Brain microvascular endothelial cell (primary cell): ENCODE measurements around the gene NRIP2.

Experiments
- DNase-seq: peaks from one replicate; pipeline ENCODE4 v3.0.0-alpha.2; 2020
- H3K27ac ChIP-seq: fragments of 250-450 bp; sonication (Bioruptor Pico); 2 replicates; pipeline ENCODE4 v1.5.1; 2020; ENCODE audit warnings: mild to moderate bottlenecking, moderate library complexity
- H3K27me3 ChIP-seq: fragments of 250-450 bp; sonication (Bioruptor Pico); replicated peaks from 2 replicates; pipeline ENCODE4 v1.5.1; 2020; ENCODE audit warnings: mild to moderate bottlenecking
- H3K36me3 ChIP-seq: fragments of 250-450 bp; sonication (Bioruptor Pico); replicated peaks from 2 replicates; pipeline ENCODE4 v1.5.1; 2020; ENCODE audit warnings: mild to moderate bottlenecking
- H3K4me3 ChIP-seq: 2 replicates; pipeline ENCODE4 v1.5.1; 2011; ENCODE audit warnings: low read depth, mild to moderate bottlenecking, control low read depth, low read length, moderate library complexity
- in situ Hi-C: cut with HindIII; loops from 2 replicates; pipeline ENCODE4 v1.10.0; 2017; ENCODE audit warnings: low sequenced_read_pairs, low pct_ligation_motif_present
- TF ChIP-seq, protein P1 (sequence below): IDR thresholded peaks from 2 replicates; pipeline ENCODE4 v1.5.1; 2011; ENCODE audit warnings: low read depth, mild to moderate bottlenecking, moderate library complexity, low read length, control low read depth, inconsistent platforms; ENCODE audit errors: missing control alignments

NRIP2 gene

GRCh38 chr12:2803635-2804392 lies 31.0 kb downstream of the NRIP2 start:
- Histone ChIP-seq H3K27me3 (no peaks in the 10 kb centered on the region), H3K4me3 (no peak overlapping the region), H3K27ac (peak overlapping the region; percentile 29), H3K36me3 (peaks cover 47% of the 10 kb centered on the region)
- in situ Hi-C loops = no loop called here
- no peak for DNase-seq
- TF ChIP-seq, protein P1, sequence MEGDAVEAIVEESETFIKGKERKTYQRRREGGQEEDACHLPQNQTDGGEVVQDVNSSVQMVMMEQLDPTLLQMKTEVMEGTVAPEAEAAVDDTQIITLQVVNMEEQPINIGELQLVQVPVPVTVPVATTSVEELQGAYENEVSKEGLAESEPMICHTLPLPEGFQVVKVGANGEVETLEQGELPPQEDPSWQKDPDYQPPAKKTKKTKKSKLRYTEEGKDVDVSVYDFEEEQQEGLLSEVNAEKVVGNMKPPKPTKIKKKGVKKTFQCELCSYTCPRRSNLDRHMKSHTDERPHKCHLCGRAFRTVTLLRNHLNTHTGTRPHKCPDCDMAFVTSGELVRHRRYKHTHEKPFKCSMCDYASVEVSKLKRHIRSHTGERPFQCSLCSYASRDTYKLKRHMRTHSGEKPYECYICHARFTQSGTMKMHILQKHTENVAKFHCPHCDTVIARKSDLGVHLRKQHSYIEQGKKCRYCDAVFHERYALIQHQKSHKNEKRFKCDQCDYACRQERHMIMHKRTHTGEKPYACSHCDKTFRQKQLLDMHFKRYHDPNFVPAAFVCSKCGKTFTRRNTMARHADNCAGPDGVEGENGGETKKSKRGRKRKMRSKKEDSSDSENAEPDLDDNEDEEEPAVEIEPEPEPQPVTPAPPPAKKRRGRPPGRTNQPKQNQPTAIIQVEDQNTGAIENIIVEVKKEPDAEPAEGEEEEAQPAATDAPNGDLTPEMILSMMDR = no peak

DNA sequence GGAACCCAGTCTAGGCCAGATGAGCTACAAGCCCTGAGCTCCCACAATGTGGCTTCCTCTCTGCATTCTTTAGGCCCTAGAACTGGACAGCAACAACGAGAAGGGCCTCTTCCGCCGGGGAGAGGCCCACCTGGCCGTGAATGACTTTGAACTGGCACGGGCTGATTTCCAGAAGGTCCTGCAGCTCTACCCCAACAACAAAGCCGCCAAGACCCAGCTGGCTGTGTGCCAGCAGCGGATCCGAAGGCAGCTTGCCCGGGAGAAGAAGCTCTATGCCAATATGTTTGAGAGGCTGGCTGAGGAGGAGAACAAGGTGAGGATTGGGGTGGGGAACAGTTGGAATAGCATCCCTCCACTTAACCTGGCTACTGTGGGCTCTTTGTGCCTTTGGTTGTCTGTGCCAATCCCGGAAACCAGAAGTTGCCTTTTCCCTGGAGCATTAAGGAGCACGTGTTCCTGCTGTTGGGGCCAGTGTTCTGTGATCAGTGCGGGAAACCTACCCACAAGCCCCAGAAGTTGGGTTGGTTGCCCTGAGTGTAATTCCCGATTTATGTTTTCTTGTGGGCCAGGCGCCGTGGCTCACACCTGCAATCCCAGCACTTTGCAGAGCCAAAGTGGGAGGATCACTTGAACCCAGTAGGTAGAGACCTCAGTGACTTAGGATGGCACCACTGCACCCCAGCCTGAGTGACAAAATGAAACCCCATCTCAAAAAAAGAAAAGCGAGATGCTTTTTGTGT lies 33.6 kb downstream of the NRIP2 start:
- Histone ChIP-seq H3K4me3 (no peak overlapping the region), H3K36me3 (peaks cover 57% of the 10 kb centered on the region), H3K27me3 (no peaks in the 10 kb centered on the region), H3K27ac (no peak overlapping the region)
- no peak for DNase-seq
- in situ Hi-C loops = no loop called here
- TF ChIP-seq, protein P1 = no peak

- Histone ChIP-seq H3K27me3 (no peaks in the 10 kb centered on the region), H3K36me3 (peaks cover 57% of the 10 kb centered on the region), H3K27ac (no peak overlapping the region), H3K4me3 (no peak overlapping the region)
- no peak for DNase-seq
- TF ChIP-seq, protein P1 = no peak
- in situ Hi-C loops = no loop called here
Measured at GRCh38 chr12:2800046-2800570, 34.7 kb downstream of the NRIP2 start.

GRCh38 chr12:2797721-2798418 lies 37.0 kb downstream of the NRIP2 start:
- DNase-seq = no peak
- Histone ChIP-seq H3K4me3 (no peak overlapping the region), H3K27ac (no peak overlapping the region), H3K27me3 (no peaks in the 10 kb centered on the region), H3K36me3 (peaks cover 47% of the 10 kb centered on the region)
- TF ChIP-seq, protein P1 = peak; percentile 48
- in situ Hi-C loops = no loop called here

DNA sequence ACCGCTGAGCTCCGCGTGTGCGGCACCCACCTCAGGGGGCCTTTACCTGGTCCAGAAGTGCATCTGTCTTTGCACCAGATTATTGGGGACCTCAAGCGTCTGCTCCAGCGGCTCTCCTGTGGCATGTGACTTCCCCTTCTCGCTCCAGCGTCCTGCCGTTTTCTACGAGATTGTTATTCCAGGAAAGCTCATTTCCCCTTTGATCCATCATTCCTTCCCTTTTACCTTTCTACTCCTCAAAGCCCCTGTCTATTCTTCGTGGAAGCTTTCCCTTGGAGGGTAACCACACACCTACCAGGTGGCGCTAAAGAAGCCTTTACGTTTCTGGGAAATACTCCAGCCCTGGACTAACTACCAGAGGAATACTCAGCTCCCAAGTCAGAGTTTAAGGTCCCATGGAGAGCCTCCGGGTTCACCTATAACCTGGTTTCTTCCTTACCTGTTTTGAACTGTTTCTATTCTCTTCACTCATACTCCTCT lies 38.6 kb downstream of the NRIP2 start:
- Histone ChIP-seq H3K4me3 (peak overlapping the region; percentile 82), H3K36me3 (peaks cover 32% of the 10 kb centered on the region), H3K27me3 (no peaks in the 10 kb centered on the region), H3K27ac (no peak overlapping the region)
- no peak for DNase-seq
- TF ChIP-seq, protein P1 = peak; percentile 24
- in situ Hi-C loops = no loop called here
